ENCODE measurements around the gene NYNRIN. TPM values are rescaled to one million over a fixed set of nuclear protein-coding genes. Genes with fewer than 3 reads are reported as not detected.

The NYNRIN gene
- total RNA-seq, 1 donor from 2014 or later, result 19.3 TPM

DNA sequence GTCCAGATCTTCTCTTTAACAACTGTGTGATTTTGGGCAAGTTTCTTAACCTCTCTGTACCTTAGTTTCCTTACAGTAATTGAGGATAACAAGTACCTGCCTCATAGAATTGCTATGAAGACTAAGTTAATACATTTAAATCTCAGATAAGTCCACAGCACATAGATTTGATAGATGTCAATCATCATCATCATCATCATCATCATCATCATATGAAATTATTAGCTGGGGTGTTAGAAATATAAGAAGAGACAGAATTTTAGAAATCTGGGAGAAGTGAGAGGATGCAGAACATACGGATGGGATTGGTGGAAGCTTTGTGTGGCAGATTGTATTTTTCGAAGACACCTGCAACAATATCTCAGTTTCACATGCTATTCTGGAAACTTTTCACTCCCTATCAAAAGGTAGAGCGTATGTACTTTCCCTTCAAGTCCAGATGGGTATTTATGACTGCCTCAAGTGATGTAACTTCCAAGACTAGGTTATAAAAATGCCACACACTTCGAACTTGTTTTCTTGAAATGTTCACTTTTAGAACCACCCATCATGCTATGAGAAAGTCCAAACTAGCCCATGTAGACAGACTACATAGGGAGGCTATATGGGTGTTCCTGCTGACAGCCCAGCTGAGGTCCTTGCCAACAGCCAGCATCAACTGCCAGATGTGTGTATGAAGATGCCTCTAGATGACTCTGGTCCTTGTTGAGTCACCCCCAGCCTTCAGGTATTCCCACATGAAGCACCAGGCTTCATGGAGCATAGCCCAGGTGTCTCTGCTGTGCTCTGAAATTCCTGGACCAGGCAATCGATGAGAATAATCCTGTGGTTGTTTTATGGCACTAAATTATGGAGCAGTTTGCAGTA is 64.4 kb downstream of the NYNRIN start:
- Histone ChIP-seq H3K27me3 (ENCODE audit: control insufficient read depth in 3 of 3, insufficient read depth in 3 of 3, low read length in 3 of 3) (no peaks in the 10 kb centered on the region), H3K9me3 (ENCODE audit: control insufficient read depth in 3 of 3, low read length in 3 of 3) (no peaks in the 10 kb centered on the region), H3K4me1 (ENCODE audit: control insufficient read depth in 3 of 3, insufficient read depth in 3 of 3, low read length in 3 of 3) (peaks cover 0 to 3% (median 0%) of the 10 kb centered on the region in 3 donors), H3K9ac (ENCODE audit: low read depth in 1 of 3, low read length in 3 of 3) (no peak overlapping the region), H3K36me3 (ENCODE audit: control insufficient read depth in 3 of 3, insufficient read depth in 3 of 3, low read length in 3 of 3) (no peaks in the 10 kb centered on the region), H3K4me3 (ENCODE audit: low read length in 3 of 3) (no peak overlapping the region), H3K27ac (ENCODE audit: low read depth, low read length) (no peak overlapping the region)

DNA sequence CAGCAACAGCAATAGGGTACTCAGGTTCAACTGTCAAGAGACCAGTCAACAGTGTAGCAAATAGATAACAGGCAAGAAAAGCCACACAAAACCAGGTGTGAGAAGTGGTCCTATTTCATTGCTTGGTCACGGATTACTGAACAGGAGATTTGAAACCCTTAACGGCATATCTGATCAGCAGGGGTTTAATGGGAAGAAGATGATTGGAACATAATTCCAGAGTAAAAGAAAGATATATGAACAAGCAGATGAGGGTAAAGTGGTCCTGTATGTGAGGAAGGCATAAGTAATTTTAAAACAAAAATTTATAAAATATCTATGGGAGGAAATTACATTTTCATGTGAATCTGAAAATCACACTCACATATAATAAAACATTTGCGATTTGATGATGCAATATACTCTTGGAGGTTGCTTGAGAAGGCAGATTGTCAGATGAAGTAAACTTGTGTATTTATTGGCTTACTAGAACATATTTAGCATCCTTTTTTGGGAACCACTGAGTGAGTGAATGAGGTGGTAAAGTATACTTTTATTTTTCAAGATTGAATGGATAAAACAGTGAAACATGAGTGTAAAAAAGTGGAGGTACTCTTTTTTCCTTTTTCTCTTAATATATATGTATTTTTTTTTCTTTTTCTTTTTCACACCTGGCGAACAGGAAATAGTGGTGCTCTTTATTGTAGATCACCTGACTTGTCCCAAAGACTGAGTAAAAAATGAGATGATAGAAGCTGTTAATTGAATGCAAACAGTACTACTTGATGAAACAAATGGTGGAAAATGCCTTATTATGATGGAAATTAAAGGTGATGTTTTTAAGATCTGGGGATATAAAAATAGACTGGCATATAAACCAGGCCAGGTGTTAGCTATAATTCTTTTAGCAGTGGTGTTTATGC is 65.3 kb downstream of the NYNRIN start:
- Histone ChIP-seq H3K9ac (ENCODE audit: low read depth in 1 of 3, low read length in 3 of 3) (no peak overlapping the region), H3K4me1 (ENCODE audit: control insufficient read depth in 3 of 3, insufficient read depth in 3 of 3, low read length in 3 of 3) (peaks cover 0 to 3% (median 0%) of the 10 kb centered on the region in 3 donors), H3K9me3 (ENCODE audit: control insufficient read depth in 3 of 3, low read length in 3 of 3) (no peaks in the 10 kb centered on the region), H3K27ac (ENCODE audit: low read depth, low read length) (no peak overlapping the region), H3K4me3 (ENCODE audit: low read length in 3 of 3) (no peak overlapping the region), H3K27me3 (ENCODE audit: control insufficient read depth in 3 of 3, insufficient read depth in 3 of 3, low read length in 3 of 3) (no peaks in the 10 kb centered on the region), H3K36me3 (ENCODE audit: control insufficient read depth in 3 of 3, insufficient read depth in 3 of 3, low read length in 3 of 3) (no peaks in the 10 kb centered on the region)

DNA sequence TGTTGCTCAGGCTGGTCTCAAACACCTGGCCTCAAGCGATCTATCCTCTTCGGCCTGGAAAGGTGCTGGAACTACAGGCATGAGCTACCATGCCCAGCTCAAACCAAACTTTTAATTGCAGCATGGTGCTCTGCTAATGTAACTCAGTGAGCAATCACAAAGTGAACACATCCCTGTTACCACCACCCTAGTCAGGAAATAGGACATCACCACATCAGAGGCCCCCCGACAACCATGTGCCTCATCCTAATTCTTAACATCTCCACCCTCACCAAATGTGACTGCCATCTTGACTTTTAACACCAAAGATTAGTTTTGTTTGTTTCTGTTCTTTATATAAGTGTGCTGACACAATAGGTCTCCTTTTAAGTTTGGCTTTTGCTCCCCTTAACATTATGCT is 66.6 kb downstream of the NYNRIN start:
- H3K27me3 ChIP-seq (ENCODE audit: control insufficient read depth in 3 of 3, insufficient read depth in 3 of 3, low read length in 3 of 3), result no peaks in the 10 kb centered on the region
- H3K9me3 ChIP-seq (ENCODE audit: control insufficient read depth in 3 of 3, low read length in 3 of 3), result no peaks in the 10 kb centered on the region
- H3K4me1 ChIP-seq (ENCODE audit: control insufficient read depth in 3 of 3, insufficient read depth in 3 of 3, low read length in 3 of 3), result no peaks in the 10 kb centered on the region
- no peak overlapping the region for H3K9ac ChIP-seq (ENCODE audit: low read depth in 1 of 3, low read length in 3 of 3)
- H3K36me3 ChIP-seq (ENCODE audit: control insufficient read depth in 3 of 3, insufficient read depth in 3 of 3, low read length in 3 of 3), result no peaks in the 10 kb centered on the region
- no peak overlapping the region for H3K4me3 ChIP-seq (ENCODE audit: low read length in 3 of 3)
- H3K27ac ChIP-seq (ENCODE audit: low read depth, low read length), result no peak overlapping the region

DNA sequence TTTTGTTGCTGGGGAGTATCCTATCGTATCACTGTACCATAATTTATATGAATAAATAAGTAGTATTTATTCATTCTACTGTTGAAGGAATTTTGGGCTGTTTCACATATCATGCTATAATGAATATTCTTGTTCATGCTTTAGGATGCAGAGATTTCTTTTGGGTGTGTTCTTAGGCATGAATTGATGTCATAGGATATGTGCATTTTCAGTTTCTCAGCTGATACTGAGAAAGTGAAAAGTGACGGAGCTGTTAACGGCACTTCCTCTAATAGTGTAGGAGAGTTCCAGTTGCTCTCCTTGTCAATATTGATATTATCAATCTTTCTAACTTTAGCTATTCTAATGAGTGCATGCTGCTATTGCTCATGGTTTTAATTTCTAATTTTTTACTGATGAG is 67.0 kb downstream of the NYNRIN start:
- Histone ChIP-seq H3K27me3 (ENCODE audit: control insufficient read depth in 3 of 3, insufficient read depth in 3 of 3, low read length in 3 of 3) (no peaks in the 10 kb centered on the region), H3K4me3 (ENCODE audit: low read length in 3 of 3) (no peak overlapping the region), H3K36me3 (ENCODE audit: control insufficient read depth in 3 of 3, insufficient read depth in 3 of 3, low read length in 3 of 3) (no peaks in the 10 kb centered on the region), H3K27ac (ENCODE audit: low read depth, low read length) (no peak overlapping the region), H3K9ac (ENCODE audit: low read depth in 1 of 3, low read length in 3 of 3) (no peak overlapping the region), H3K4me1 (ENCODE audit: control insufficient read depth in 3 of 3, insufficient read depth in 3 of 3, low read length in 3 of 3) (no peaks in the 10 kb centered on the region), H3K9me3 (ENCODE audit: control insufficient read depth in 3 of 3, low read length in 3 of 3) (no peaks in the 10 kb centered on the region)

Small RNAs within 50 kb of the gene (small RNA-seq; reads per million reads assigned to genes)
- gene RF00026, result not detected

Other genes with a start within 250 kb of the NYNRIN start
- 50.6 TPM for gene IRF9, start 237.7 kb upstream of the NYNRIN start, total RNA-seq
- 2.1 TPM for gene REC8, start 226.9 kb upstream of the NYNRIN start, total RNA-seq
- 32.9 TPM for gene IPO4, start 210.2 kb upstream of the NYNRIN start, total RNA-seq
- 18.3 TPM for gene TM9SF1, start 203.6 kb upstream of the NYNRIN start, total RNA-seq
- gene TSSK4, start 193.3 kb upstream of the NYNRIN start, total RNA-seq, result 0.52 TPM
- 29.2 TPM for gene CHMP4A, start 185.5 kb upstream of the NYNRIN start, total RNA-seq
- 9.9 TPM for gene MDP1, start 182.9 kb upstream of the NYNRIN start, total RNA-seq
- gene NEDD8, start 166.6 kb upstream of the NYNRIN start, total RNA-seq, result 81.9 TPM
- gene GMPR2, start 166.1 kb upstream of the NYNRIN start, total RNA-seq, result 49.6 TPM
- gene TINF2, start 156.4 kb upstream of the NYNRIN start, total RNA-seq, result 34.4 TPM
- 0.52 TPM for gene TGM1, start 135.8 kb upstream of the NYNRIN start, total RNA-seq
- gene RABGGTA, start 127.4 kb upstream of the NYNRIN start, total RNA-seq, result 11.5 TPM
- 6.3 TPM for gene DHRS1, start 99.2 kb upstream of the NYNRIN start, total RNA-seq
- 22.4 TPM for gene NOP9, start 99.2 kb upstream of the NYNRIN start, total RNA-seq
- gene CIDEB, start 91.0 kb upstream of the NYNRIN start, total RNA-seq, result 4.7 TPM
- 1.6 TPM for gene LTB4R2, start 88.9 kb upstream of the NYNRIN start, total RNA-seq
- 2.1 TPM for gene LTB4R, start 87.5 kb upstream of the NYNRIN start, total RNA-seq
- gene ADCY4, start 63.9 kb upstream of the NYNRIN start, total RNA-seq, result 9.9 TPM
- gene RIPK3, start 59.0 kb upstream of the NYNRIN start, total RNA-seq, result 1.6 TPM
- gene NFATC4, start 30.8 kb upstream of the NYNRIN start, total RNA-seq, result 21.4 TPM
- gene CBLN3, start 30.7 kb downstream of the NYNRIN start, total RNA-seq, result under 0.01 TPM
- gene KHNYN, start 31.0 kb downstream of the NYNRIN start, total RNA-seq, result 38.1 TPM
- 12.0 TPM for gene SDR39U1, start 43.8 kb downstream of the NYNRIN start, total RNA-seq
- 0.52 TPM for gene CMA1, start 109.3 kb downstream of the NYNRIN start, total RNA-seq
- 0.52 TPM for gene CTSG, start 177.2 kb downstream of the NYNRIN start, total RNA-seq
- gene GZMH, start 210.7 kb downstream of the NYNRIN start, total RNA-seq, result not detected
- gene GZMB, start 235.2 kb downstream of the NYNRIN start, total RNA-seq, result 0.52 TPM

All from skeletal muscle tissue (tissue), 5 donors.